Kidney (tissue), 14 donors: ENCODE data around the gene ACER3. TPM values are rescaled to one million over a fixed set of nuclear protein-coding genes. Genes with fewer than 3 reads are reported as not detected.

Experiments
- DNase-seq, 5 donors: peaks; one replicate each; pipeline ENCODE4 v3.0.0-alpha.2; 2013 to 2020
- FAIRE-seq: peaks from 2 replicates; lab custom pipeline; 2012; peaks lifted over from hg19 to GRCh38; lab: Jason Lieb, UNC
- H3K27ac ChIP-seq, 2 donors: one replicate each; pipeline ENCODE4 v1.7.0; 2013; ENCODE audit warnings: low read depth in 2 of 2, low read length in 2 of 2, inconsistent platforms in 1 of 2
- H3K27me3 ChIP-seq: one replicate; pipeline ENCODE4 v1.7.1; 2013; ENCODE audit warnings: low read length, inconsistent platforms; ENCODE audit not compliant: control insufficient read depth, insufficient read depth
- H3K36me3 ChIP-seq, 3 donors: one replicate each; pipeline versions ENCODE4 v1.7.0 to v1.7.1; 2013; ENCODE audit warnings: low read length in 3 of 3, control low read depth in 1 of 3, inconsistent platforms in 1 of 3; ENCODE audit not compliant: insufficient read depth in 3 of 3, control insufficient read depth in 2 of 3
- H3K4me1 ChIP-seq, 3 donors: one replicate each; pipeline versions ENCODE4 v1.7.0 to v1.7.1; 2013; ENCODE audit warnings: low read length in 3 of 3, inconsistent platforms in 1 of 3, low read depth in 1 of 3; ENCODE audit not compliant: control insufficient read depth in 2 of 3, insufficient read depth in 2 of 3
- H3K4me3 ChIP-seq, 3 donors: one replicate each; pipeline versions ENCODE4 v1.7.0 to v1.8.1; 2013; ENCODE audit warnings: low read length in 3 of 3, control low read depth in 1 of 3, inconsistent platforms in 1 of 3
- H3K9ac ChIP-seq, 3 donors: one replicate each; pipeline versions ENCODE4 v1.7.0 to v1.7.1; 2013; ENCODE audit warnings: low read length in 3 of 3, control low read depth in 1 of 3, inconsistent platforms in 1 of 3
- H3K9me3 ChIP-seq, 3 donors: one replicate each; pipeline versions ENCODE4 v1.7.0 to v1.7.1; 2013; ENCODE audit warnings: low read length in 3 of 3, control low read depth in 1 of 3, inconsistent platforms in 1 of 3; ENCODE audit not compliant: control insufficient read depth in 2 of 3, insufficient read depth in 1 of 3
- intact Hi-C: fragments of 100-400 bp; cut with DNase I; formaldehyde crosslinking; loops from one replicate; pipeline ENCODE4 v1.11.1; 2022
- polyA plus RNA-seq: library from polyadenylated mRNA; stranded (reverse); fragments of 350-450 nt; fragmentation: Illumina TruSeq; extraction: RNeasy Lipid Tissue Mini Kit (QIAGEN cat#74804); gene quantifications from one replicate; pipeline ENCODE4 v1.2.3, GENCODE V29; 2014; ENCODE audit warnings: low read depth, low replicate concordance; ENCODE audit not compliant: insufficient read depth
- total RNA-seq: library from RNA; stranded (reverse); fragmentation: NEBNext Ultra II Directional; extraction: Animal tissue kit (Norgen Biotek cat#: 25700); gene quantifications from one replicate; pipeline ENCODE4 v1.2.1, GENCODE V29; 2021
- TF ChIP-seq, protein P1 (sequence below): IDR thresholded peaks from 3 replicates; pipeline ENCODE4 v1.5.1; 2012; ENCODE audit warnings: mild to moderate bottlenecking, moderate library complexity, borderline replicate concordance; ENCODE audit not compliant: insufficient read depth; ENCODE audit errors: extremely low read depth
- donor health status: control.
- donor health status: control.
- donor health status: control.
- donor health status: control.
- donor health status: control.
- donor health status: DM: yes; HTN: yes; CAD: no.
- donor health status: Normal renal cell carcinoma (clear cell type).

The ACER3 gene
- total and polyA plus RNA-seq, 2 donors from 2014 or later: 5.9 to 35.3 TPM

DNA sequence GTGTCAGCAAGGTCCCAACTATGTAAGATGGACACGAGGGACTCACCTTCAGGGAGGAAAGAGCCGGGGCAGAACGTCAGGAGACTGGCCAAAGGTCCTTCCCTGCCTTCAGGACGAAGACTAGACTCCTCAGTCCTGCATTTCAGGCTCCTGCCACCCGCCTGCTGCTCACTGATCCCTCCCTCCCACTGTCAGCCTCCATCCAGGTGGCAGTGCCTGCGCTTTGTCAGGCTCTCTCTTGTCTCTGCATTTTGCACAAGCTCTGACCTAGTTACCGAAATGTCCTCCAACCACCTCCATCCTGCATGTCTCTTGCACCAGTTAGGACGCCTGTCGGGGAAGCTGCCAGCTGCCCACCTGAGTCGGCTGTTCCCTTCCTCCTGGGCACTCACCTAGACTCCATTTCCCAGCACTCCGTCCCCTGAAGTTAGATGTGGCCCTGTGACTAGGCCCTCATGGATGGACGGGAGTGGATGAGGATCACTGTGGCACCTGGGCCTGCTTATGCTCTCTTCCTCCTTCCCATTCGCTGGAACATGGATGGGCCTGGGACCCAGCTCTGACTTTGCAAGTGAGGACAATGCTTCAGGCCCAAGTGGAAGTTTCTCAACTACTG is 181.5 kb downstream of the ACER3 start:
- H3K9ac ChIP-seq: no peak overlapping the region
- H3K36me3 ChIP-seq: no peaks in the 10 kb centered on the region
- H3K27me3 ChIP-seq: no peaks in the 10 kb centered on the region
- peaks cover 0 to 7% (median 0%) of the 10 kb centered on the region in 3 donors for H3K4me1 ChIP-seq
- TF ChIP-seq, protein P1, sequence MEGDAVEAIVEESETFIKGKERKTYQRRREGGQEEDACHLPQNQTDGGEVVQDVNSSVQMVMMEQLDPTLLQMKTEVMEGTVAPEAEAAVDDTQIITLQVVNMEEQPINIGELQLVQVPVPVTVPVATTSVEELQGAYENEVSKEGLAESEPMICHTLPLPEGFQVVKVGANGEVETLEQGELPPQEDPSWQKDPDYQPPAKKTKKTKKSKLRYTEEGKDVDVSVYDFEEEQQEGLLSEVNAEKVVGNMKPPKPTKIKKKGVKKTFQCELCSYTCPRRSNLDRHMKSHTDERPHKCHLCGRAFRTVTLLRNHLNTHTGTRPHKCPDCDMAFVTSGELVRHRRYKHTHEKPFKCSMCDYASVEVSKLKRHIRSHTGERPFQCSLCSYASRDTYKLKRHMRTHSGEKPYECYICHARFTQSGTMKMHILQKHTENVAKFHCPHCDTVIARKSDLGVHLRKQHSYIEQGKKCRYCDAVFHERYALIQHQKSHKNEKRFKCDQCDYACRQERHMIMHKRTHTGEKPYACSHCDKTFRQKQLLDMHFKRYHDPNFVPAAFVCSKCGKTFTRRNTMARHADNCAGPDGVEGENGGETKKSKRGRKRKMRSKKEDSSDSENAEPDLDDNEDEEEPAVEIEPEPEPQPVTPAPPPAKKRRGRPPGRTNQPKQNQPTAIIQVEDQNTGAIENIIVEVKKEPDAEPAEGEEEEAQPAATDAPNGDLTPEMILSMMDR: no peak
- DNase-seq: no peak
- no peaks in the 10 kb centered on the region for H3K9me3 ChIP-seq
- H3K4me3 ChIP-seq: no peak overlapping the region
- no peak for FAIRE-seq
- intact Hi-C loops: no loop called here
- H3K27ac ChIP-seq: no peak overlapping the region

DNA sequence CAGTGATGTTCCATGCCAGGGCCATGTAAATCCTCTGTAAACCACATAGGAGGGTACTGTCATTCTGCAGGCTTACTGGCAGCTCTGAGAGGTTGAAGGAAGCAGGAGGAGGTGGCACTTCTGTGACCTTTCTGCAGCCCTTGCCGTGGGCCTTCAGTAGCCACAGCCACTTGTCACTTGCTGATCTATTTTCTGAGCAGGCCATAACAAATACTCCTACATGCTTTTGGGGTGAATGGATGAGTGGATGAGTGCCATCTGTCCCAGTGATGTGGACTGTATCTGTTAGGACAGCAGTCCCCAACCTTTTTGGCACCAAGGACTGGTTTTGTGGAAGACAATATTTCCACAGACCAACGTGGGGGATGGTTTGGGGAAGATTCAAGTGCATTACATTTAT is 183.6 kb downstream of the ACER3 start:
- intact Hi-C loops: no loop called here
- TF ChIP-seq, protein P1: no peak
- H3K4me1 ChIP-seq: peaks cover 0 to 6% (median 0%) of the 10 kb centered on the region in 3 donors
- no peak overlapping the region for H3K27ac ChIP-seq
- H3K9me3 ChIP-seq: no peaks in the 10 kb centered on the region
- no peak overlapping the region for H3K4me3 ChIP-seq
- FAIRE-seq (no peak), DNase-seq (no peak)
- no peaks in the 10 kb centered on the region for H3K36me3 ChIP-seq
- H3K27me3 ChIP-seq: no peaks in the 10 kb centered on the region
- H3K9ac ChIP-seq: no peak overlapping the region

DNA sequence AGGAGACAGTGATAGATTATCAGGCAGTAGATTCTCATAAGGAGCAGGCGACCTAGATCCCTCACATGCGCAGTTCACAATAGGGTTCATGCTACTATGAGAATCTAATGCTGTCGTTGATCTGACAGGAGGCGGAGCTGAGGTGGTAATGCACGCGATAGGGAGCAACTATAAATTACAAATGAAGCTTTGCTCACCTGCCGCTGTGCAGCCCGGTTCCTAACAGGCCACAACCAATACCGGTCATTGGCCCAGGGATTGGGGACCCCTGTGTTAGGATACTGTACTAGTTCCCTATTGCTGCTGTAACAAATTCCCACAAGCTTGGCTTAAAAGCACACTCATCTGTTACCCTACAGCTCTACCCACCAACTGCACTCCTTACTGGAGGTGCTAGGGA is 184.2 kb downstream of the ACER3 start:
- Histone ChIP-seq H3K27ac (no peak overlapping the region), H3K36me3 (no peaks in the 10 kb centered on the region), H3K9me3 (no peaks in the 10 kb centered on the region), H3K4me1 (peaks cover 0 to under 1% (median 0%) of the 10 kb centered on the region in 3 donors), H3K27me3 (no peaks in the 10 kb centered on the region), H3K9ac (no peak overlapping the region), H3K4me3 (no peak overlapping the region)
- intact Hi-C loops: no loop called here
- TF ChIP-seq, protein P1: no peak
- FAIRE-seq (no peak), DNase-seq (no peak)

DNA sequence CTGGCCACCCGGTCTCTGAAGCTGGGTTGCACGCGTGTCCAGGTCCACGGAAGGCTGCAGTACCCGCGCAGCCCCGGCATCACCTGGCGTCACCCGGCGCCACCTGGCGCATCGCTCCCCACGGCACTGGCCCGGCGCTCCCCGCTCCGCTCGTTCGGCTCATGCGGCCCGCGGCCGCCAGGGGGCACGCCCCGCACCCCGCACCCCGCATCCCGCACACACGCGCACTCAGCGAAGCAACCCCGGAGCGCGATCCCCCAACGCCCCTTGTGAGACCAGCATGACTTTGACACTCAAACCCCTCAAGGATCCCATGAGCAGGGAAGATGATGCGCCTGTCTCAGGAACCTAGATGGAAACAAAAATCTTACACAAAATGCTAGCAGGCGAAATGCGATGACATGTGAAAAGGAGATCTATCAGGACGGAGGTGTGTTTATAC is 185.4 kb downstream of the ACER3 start:
- Histone ChIP-seq H3K4me3 (no peak overlapping the region), H3K36me3 (no peaks in the 10 kb centered on the region), H3K4me1 (no peaks in the 10 kb centered on the region), H3K9ac (no peak overlapping the region), H3K27me3 (no peaks in the 10 kb centered on the region), H3K27ac (no peak overlapping the region), H3K9me3 (no peaks in the 10 kb centered on the region)
- intact Hi-C loops: no loop called here
- TF ChIP-seq, protein P1: peak; percentile 66
- DNase-seq: peak in 4 of 5 donors; percentile 51 to 76 (median 64)
- no peak for FAIRE-seq
